Esophagus squamous epithelium (tissue), 5 donors: Measurements from ENCODE around the gene KRTAP5-9. TPM values are rescaled to one million over a fixed set of nuclear protein-coding genes. Genes with fewer than 3 reads are reported as not detected.
"Not testable (repeated sequence)": the region's sequence is repeated elsewhere in the genome, so short reads cannot be mapped to it uniquely, and the experiment has no call there.

Experiments used
- DNase-seq: peaks from one replicate; lab custom pipeline; 2025; lab: John Stamatoyannopoulos, UW
- H3K27ac ChIP-seq, 4 donors: fragments of 200-600 bp; sonication (generic); one replicate each; pipeline ENCODE4 v1.5.1; 2016 to 2019; ENCODE audit warnings: mild to moderate bottlenecking in 1 of 4
- H3K27me3 ChIP-seq, 4 donors: fragments of 200-600 bp; sonication (generic); 1 replicate in 3 of 4; 2 replicates in 1 of 4; pipeline versions ENCODE4 v1.5.1 to v1.6.0; 2017 to 2021; ENCODE audit warnings: antibody characterized with exemption in 1 of 4
- H3K36me3 ChIP-seq, 3 donors: fragments of 200-600 bp; sonication (generic); one replicate each; pipeline ENCODE4 v1.5.1; 2016 to 2019
- H3K4me1 ChIP-seq, 3 donors: fragments of 200-600 bp; sonication (generic); one replicate each; pipeline ENCODE4 v1.5.1; 2017 to 2019
- H3K4me3 ChIP-seq, 4 donors: fragments of 200-600 bp; sonication (generic); 1 replicate in 3 of 4; 2 replicates in 1 of 4; pipeline ENCODE4 v1.5.1; 2016 to 2019; ENCODE audit warnings: mild to moderate bottlenecking in 2 of 4, moderate library complexity in 1 of 4
- H3K9me3 ChIP-seq, 3 donors: fragments of 200-600 bp; sonication (generic); one replicate each; pipeline ENCODE4 v1.5.1; 2016 to 2019
- CTCF ChIP-seq, 6 experiments: fragments of 450-650 bp in 4 of 6; fragments of 200-600 bp in 2 of 6; sonication (generic) in 2 of 6; IDR thresholded peaks; one replicate each; pipeline ENCODE4 v1.5.1; 2016 to 2019; ENCODE audit warnings: antibody characterized with exemption in 6 of 6, mild to moderate bottlenecking in 4 of 6, moderate library complexity in 4 of 6
- POLR2A ChIP-seq, 4 donors: fragments of 450-650 bp; IDR thresholded peaks; one replicate each; pipeline ENCODE4 v1.6.1; 2017; ENCODE audit warnings: antibody characterized with exemption in 4 of 4, mild to moderate bottlenecking in 4 of 4, moderate library complexity in 3 of 4
- WGBS, 2 donors: methylation state at CpG; one replicate each; pipeline ENCODE4 v1.1.5; 2018; 5-methylcytosine and 5-hydroxymethylcytosine counted together
- intact Hi-C: fragments of 100-400 bp; cut with DNase I; formaldehyde crosslinking; loops from one replicate; pipeline ENCODE4 v1.15.0; 2022
- total RNA-seq, 4 donors: library from RNA; depleted of rRNA; stranded (reverse); fragments of >200 nt; gene quantifications; one replicate each; pipeline ENCODE4 v1.1.0, GENCODE V29; 2016
- donor health status: DM: yes; HTN: yes; CAD: no.

KRTAP5-9 gene
- total RNA-seq, 4 donors from 2014 or later, result not detected

DNA sequence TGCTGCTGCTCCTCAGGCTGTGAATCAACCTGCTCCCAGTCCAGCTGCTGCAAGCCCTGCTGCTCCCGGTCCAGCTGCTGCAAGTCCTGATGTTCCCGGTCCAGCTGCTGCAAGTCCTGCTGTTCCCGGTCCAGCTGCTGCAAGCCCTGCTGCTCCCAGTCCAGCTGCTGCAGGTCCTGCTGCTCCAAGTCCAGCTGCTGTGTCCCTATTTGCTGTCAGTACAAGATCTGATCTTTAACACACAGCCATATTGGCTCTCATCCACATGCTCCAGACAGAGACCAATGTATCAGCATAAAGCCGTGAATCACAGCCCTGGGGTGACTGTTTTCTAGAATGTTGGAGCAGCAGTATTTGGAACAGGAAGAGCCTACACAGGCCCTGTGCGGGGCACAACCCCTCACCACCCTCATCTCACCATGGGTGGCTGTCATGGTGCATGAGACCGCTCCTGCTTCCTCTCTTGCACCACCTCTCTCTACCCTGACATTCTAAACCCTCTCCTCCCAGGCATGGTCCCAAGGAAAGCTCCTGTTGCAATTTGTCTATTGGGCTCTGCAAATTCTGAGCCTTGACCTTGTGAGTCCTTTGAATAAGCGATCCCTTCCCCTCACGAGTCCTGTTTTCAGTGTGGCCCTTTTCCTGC is 20.6 kb downstream of the KRTAP5-9 start:
- Histone ChIP-seq H3K27ac (no peak overlapping the region), H3K4me1 (no peaks in the 10 kb centered on the region), H3K4me3 (no peak overlapping the region), H3K36me3 (no peaks in the 10 kb centered on the region), H3K9me3 (no peaks in the 10 kb centered on the region), H3K27me3 (peaks cover 0 to 45% (median 0%) of the 10 kb centered on the region in 4 donors)
- DNase-seq, result no peak
- intact Hi-C loops, result no loop called here
- 32 to 39% methylated on average over 7 of the region's 8 CpGs for WGBS, 2 donors
- TF ChIP-seq CTCF (IDR thresholded peaks at IDR 0.05), result no peak
- no peak for TF ChIP-seq POLR2A (IDR thresholded peaks at IDR 0.05)

DNA sequence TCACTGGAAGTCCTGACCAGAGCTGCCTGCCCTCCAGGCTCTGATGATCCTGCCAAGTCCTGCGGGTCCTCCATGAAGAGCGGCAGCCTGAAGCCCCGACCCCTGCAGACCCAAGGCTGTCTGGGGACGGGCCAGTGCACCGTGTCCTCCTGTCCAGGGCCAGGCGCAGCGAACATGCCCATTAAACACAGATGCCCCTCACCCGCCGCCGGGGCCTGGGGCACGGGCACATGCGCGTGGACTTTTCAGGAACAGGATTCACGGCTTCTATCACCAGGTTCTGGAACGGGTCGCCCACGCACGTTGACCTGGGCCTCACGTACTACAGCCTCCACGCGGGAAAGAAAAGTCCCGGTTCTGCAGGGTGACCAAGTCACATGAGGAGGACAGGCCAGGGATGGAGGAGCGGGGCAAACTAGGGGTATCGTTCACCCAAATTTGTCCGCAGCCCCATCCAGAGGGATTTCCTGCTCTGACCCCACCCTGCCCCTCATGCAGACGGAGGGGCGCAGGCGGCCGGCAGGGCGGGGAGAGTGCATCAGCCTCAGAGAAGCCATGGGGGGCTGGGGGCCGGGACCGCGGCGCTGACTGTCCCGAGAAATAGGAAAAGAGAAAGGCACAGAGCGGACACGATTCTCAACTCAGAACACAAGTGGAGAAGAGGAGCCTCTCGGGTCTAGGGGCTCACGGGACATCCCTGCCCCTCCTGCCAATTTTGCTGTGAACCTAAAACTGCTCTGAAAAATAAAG is 23.1 kb downstream of the KRTAP5-9 start:
- DNase-seq, intact Hi-C loops, H3K9me3 ChIP-seq, H3K4me3 ChIP-seq, H3K27ac ChIP-seq, H3K36me3 ChIP-seq, H3K4me1 ChIP-seq: not testable (repeated sequence)
- H3K27me3 ChIP-seq, result peaks cover 0 to 22% (median 0%) of the 10 kb centered on the region in 4 donors
- whole genome bisulfite sequencing, 2 donors, result 56 to 69% methylated on average over 2 to 8 of the region's 39 CpGs

GRCh38 chr11:71572811-71573210 is 24.6 kb downstream of the KRTAP5-9 start:
- Histone ChIP-seq H3K36me3 (no peaks in the 10 kb centered on the region), H3K27ac (no peak overlapping the region), H3K27me3 (peaks cover 0 to 16% (median 0%) of the 10 kb centered on the region in 4 donors), H3K9me3 (no peaks in the 10 kb centered on the region), H3K4me1 (no peaks in the 10 kb centered on the region), H3K4me3 (no peak overlapping the region)
- intact Hi-C loops, result no loop called here
- WGBS, 2 donors, result 17 to 83% methylated on average over 2 to 11 of the region's 11 CpGs
- TF ChIP-seq POLR2A (IDR thresholded peaks at IDR 0.05), result no peak
- DNase-seq, result no peak

DNA sequence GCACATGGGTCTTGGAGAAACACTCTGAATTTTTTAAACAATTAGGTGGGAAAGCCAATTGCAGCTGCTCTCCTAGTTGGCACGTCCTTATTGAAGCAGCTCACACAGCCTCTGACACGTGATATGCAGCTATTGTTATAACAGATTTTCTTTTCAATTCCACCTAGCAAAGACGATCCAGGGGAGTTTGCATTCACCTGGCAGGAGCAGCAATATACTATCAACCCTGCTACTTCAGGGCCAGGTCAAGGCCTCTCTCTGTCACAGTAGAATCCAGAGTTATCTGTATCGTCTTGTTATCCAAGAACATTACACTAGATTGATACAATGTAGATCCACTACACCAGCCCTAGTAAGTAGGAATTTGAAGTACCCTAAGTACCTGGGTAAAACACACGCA is 26.2 kb downstream of the KRTAP5-9 start:
- no peaks in the 10 kb centered on the region for H3K9me3 ChIP-seq
- whole genome bisulfite sequencing, 2 donors, result 58 to 72% methylated on average over 4 to 5 of the region's 5 CpGs
- intact Hi-C loops, result no loop called here

GRCh38 chr11:71575723-71576424 is 27.7 kb downstream of the KRTAP5-9 start:
- Histone ChIP-seq H3K27me3 (peaks cover 0 to 8% (median 0%) of the 10 kb centered on the region in 4 donors), H3K36me3 (no peaks in the 10 kb centered on the region), H3K9me3 (no peaks in the 10 kb centered on the region), H3K27ac (no peak overlapping the region), H3K4me3 (no peak overlapping the region), H3K4me1 (peaks cover 0 to 7% (median 0%) of the 10 kb centered on the region in 3 donors)
- TF ChIP-seq CTCF (IDR thresholded peaks at IDR 0.05) (no peak), POLR2A (IDR thresholded peaks at IDR 0.05) (no peak)
- DNase-seq, result no peak
- 58 to 79% methylated on average over 4 of the region's 4 CpGs for WGBS, 2 donors
- intact Hi-C loops, result no loop called here

More for the DNA sequence above, 26.2 kb downstream of the KRTAP5-9 start:
- Histone ChIP-seq H3K36me3 (no peaks in the 10 kb centered on the region), H3K4me3 (no peak overlapping the region), H3K27me3 (peaks cover 0 to 14% (median 0%) of the 10 kb centered on the region in 4 donors), H3K27ac (no peak overlapping the region), H3K4me1 (no peaks in the 10 kb centered on the region)
- TF ChIP-seq POLR2A (IDR thresholded peaks at IDR 0.05) (no peak), CTCF (IDR thresholded peaks at IDR 0.05) (no peak)
- no peak for DNase-seq

- H3K4me1 ChIP-seq, intact Hi-C loops, H3K9me3 ChIP-seq, H3K27ac ChIP-seq, H3K36me3 ChIP-seq, H3K4me3 ChIP-seq, DNase-seq: not testable (repeated sequence)
- 91 to 100% methylated on average over 2 to 12 of the region's 41 CpGs for WGBS, 2 donors
- peaks cover 0 to 14% (median 0%) of the 10 kb centered on the region in 4 donors for H3K27me3 ChIP-seq
Measured at GRCh38 chr11:71576688-71577465, 28.7 kb downstream of the KRTAP5-9 start.
